Caco-2 (cell line): ENCODE measurements around the gene PTTG1IP. TPM values are rescaled to one million over a fixed set of nuclear protein-coding genes. Genes with fewer than 3 reads are reported as not detected.

Source experiments
- BruUV-seq: library from RNA; stranded (reverse); fragments of 400-500 nt; replicated peaks from 2 replicates; lab custom pipeline; 2021; lab: Mats Ljungman, UMichigan
- CTCF ChIA-PET: fragments of 300-600 bp; sonication (Branson Sonifier 250); formaldehyde crosslinking; loops from one replicate; lab custom pipeline; 2022; ENCODE audit warnings: antibody characterized with exemption; lab: Charles Lee
- POLR2A ChIA-PET: fragments of 300-600 bp; sonication (Branson Sonifier 250); formaldehyde crosslinking; loops from one replicate; lab custom pipeline; 2022; ENCODE audit warnings: antibody characterized with exemption; lab: Charles Lee
- DNase-seq, 2 experiments: peaks; one replicate each; pipeline versions ENCODE4 v3.0.0 to v3.0.0-alpha.2; 2020 to 2022
- H3K27me3 ChIP-seq: replicated peaks from 2 replicates; pipeline ENCODE4 v1.6.0; 2011; ENCODE audit warnings: low read length; ENCODE audit not compliant: control insufficient read depth, insufficient read depth
- H3K36me3 ChIP-seq: 2 replicates; pipeline ENCODE4 v1.5.1; 2011; ENCODE audit warnings: low read length; ENCODE audit not compliant: control insufficient read depth, insufficient read depth
- H3K4me1 ChIP-seq: fragments of 250-450 bp; sonication (Bioruptor Pico); 2 replicates; pipeline ENCODE4 v1.5.1; 2020; ENCODE audit warnings: mild to moderate bottlenecking
- H3K4me3 ChIP-seq: 2 replicates; pipeline ENCODE4 v1.5.1; 2011; ENCODE audit warnings: low read depth, mild to moderate bottlenecking, control low read depth, low read length
- H3K9me3 ChIP-seq: fragments of 250-450 bp; sonication (Bioruptor Pico); 2 replicates; pipeline ENCODE4 v1.5.1; 2020; ENCODE audit warnings: mild to moderate bottlenecking, moderate library complexity
- H3K27ac Mint-ChIP-seq: one replicate; pipeline ENCODE4 v1.8.0; 2022; ENCODE audit warnings: mixed read lengths; ENCODE audit not compliant: unreplicated experiment
- H3K27me3 Mint-ChIP-seq: one replicate; pipeline ENCODE4 v1.8.0; 2022; ENCODE audit warnings: mixed read lengths; ENCODE audit not compliant: insufficient read depth, unreplicated experiment
- H3K36me3 Mint-ChIP-seq: one replicate; pipeline ENCODE4 v1.8.0; 2022; ENCODE audit warnings: mild to moderate bottlenecking, mixed read lengths; ENCODE audit not compliant: insufficient read depth, unreplicated experiment
- H3K4me1 Mint-ChIP-seq: one replicate; pipeline ENCODE4 v1.8.0; 2022; ENCODE audit warnings: low read depth, mixed read lengths; ENCODE audit not compliant: unreplicated experiment
- H3K4me3 Mint-ChIP-seq: one replicate; pipeline ENCODE4 v1.8.0; 2022; ENCODE audit warnings: mild to moderate bottlenecking, moderate library complexity, mixed read lengths; ENCODE audit not compliant: unreplicated experiment
- H3K9me3 Mint-ChIP-seq: one replicate; pipeline ENCODE4 v1.8.0; 2022; ENCODE audit warnings: mixed read lengths; ENCODE audit not compliant: unreplicated experiment
- CTCF ChIP-seq, 2 experiments: fragments of 200-600 bp in 1 of 2; IDR thresholded peaks; 1 replicate in 1 of 2; 2 replicates in 1 of 2; pipeline versions ENCODE4 v1.5.1 to v1.8.0; 2011 to 2022; ENCODE audit warnings: antibody characterized with exemption in 1 of 2, control low read depth in 1 of 2, inconsistent platforms in 1 of 2, low read depth in 1 of 2, low read length in 1 of 2, mild to moderate bottlenecking in 1 of 2, moderate library complexity in 1 of 2; ENCODE audit not compliant: insufficient read depth in 1 of 2, severe bottlenecking in 1 of 2, unreplicated experiment in 1 of 2
- intact Hi-C: fragments of 100-400 bp; cut with micrococcal nuclease; formaldehyde crosslinking; loops from one replicate; pipeline ENCODE4 v1.10.0; 2022; ENCODE audit not compliant: unreplicated experiment
- total RNA-seq: library from RNA; stranded (reverse); gene quantifications from 2 replicates; pipeline ENCODE4 v1.2.3, GENCODE V29; 2022

The PTTG1IP gene
- total RNA-seq, 1 experiment from 2014 or later: 296 TPM

DNA sequence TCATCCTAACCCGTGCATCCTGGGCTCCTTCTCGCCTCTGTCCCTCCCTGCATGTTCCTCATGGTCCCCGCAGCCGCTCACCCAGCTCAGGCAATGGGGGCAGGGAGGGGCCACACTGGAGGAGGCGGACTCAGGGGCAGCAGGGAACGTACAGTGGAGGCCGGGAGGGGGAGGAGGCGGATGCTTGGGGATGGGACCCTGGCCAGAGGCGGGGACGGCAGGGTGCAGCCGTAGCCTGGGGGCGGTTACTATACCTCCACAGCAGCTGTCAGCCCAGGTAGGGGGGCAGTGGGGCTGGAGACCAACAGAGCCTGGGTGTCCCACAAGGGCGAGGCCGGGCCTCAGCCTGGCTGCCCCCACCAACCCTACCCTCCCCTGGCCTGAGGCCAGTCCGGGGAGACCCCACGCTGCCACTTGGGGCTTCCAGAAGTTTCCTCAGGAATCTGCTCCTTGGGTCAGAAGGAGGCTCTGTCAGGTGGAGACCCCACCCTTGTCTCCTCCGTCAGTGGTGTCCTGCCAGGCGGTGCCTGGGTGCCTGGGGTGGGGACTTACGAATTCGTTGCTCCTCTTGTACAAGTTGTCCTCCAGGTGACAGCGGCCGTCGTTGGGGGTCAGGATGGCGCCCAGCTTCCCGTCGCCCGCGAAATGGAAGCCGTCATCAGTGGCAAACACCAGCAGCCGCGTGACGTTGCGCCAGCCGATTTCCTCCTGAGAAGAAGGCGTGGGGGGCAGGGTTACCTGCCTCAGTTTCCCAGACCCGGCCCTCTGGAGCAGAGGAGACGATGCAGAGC is 26.5 kb upstream of the PTTG1IP start:
- POLR2A ChIA-PET: no interaction called here
- no peaks in the 10 kb centered on the region for H3K36me3 Mint-ChIP-seq
- DNase-seq: no peak
- H3K4me3 ChIP-seq: no peak overlapping the region
- no peaks in the 10 kb centered on the region for H3K4me1 Mint-ChIP-seq
- no peaks in the 10 kb centered on the region for H3K9me3 ChIP-seq
- BruUV-seq: no TSS peak
- TF ChIP-seq CTCF (IDR thresholded peaks at IDR 0.05; ENCODE audit: insufficient read depth in 1 of 2, low read depth in 1 of 2, low read length in 1 of 2, severe bottlenecking in 1 of 2, unreplicated experiment in 1 of 2): no peak
- H3K4me3 Mint-ChIP-seq: no peak overlapping the region
- no peaks in the 10 kb centered on the region for H3K36me3 ChIP-seq
- no peaks in the 10 kb centered on the region for H3K9me3 Mint-ChIP-seq
- no peaks in the 10 kb centered on the region for H3K27me3 Mint-ChIP-seq
- H3K4me1 ChIP-seq: no peaks in the 10 kb centered on the region
- CTCF ChIA-PET: no interaction called here
- no peak overlapping the region for H3K27ac Mint-ChIP-seq
- intact Hi-C loops: no loop called here
- H3K27me3 ChIP-seq: no peaks in the 10 kb centered on the region; the same call in 1 of the 2 replicates

GRCh38 chr21:44898851-44899767 is 25.6 kb upstream of the PTTG1IP start:
- Mint-ChIP-seq H3K4me1 (no peaks in the 10 kb centered on the region), H3K27me3 (no peaks in the 10 kb centered on the region), H3K36me3 (no peaks in the 10 kb centered on the region), H3K27ac (no peak overlapping the region), H3K4me3 (no peak overlapping the region), H3K9me3 (no peaks in the 10 kb centered on the region)
- Histone ChIP-seq H3K36me3 (no peaks in the 10 kb centered on the region), H3K4me3 (no peak overlapping the region), H3K4me1 (no peaks in the 10 kb centered on the region), H3K9me3 (no peaks in the 10 kb centered on the region), H3K27me3 (no peaks in the 10 kb centered on the region; the same call in 1 of the 2 replicates)
- DNase-seq: no peak
- TF ChIP-seq CTCF (IDR thresholded peaks at IDR 0.05; ENCODE audit: insufficient read depth in 1 of 2, low read depth in 1 of 2, low read length in 1 of 2, severe bottlenecking in 1 of 2, unreplicated experiment in 1 of 2): no peak
- ChIA-PET POLR2A (no interaction called here), CTCF (no interaction called here)
- no TSS peak for BruUV-seq
- intact Hi-C loops: no loop called here

GRCh38 chr21:44898011-44898488 is 24.6 kb upstream of the PTTG1IP start:
- no peak for TF ChIP-seq CTCF (IDR thresholded peaks at IDR 0.05; ENCODE audit: insufficient read depth in 1 of 2, low read depth in 1 of 2, low read length in 1 of 2, severe bottlenecking in 1 of 2, unreplicated experiment in 1 of 2)
- H3K9me3 Mint-ChIP-seq: no peaks in the 10 kb centered on the region
- H3K36me3 Mint-ChIP-seq: no peaks in the 10 kb centered on the region
- peaks cover 4% of the 10 kb centered on the region for H3K27me3 Mint-ChIP-seq
- Histone ChIP-seq H3K27me3 (no peaks in the 10 kb centered on the region; the same call in 1 of the 2 replicates), H3K4me3 (no peak overlapping the region), H3K36me3 (no peaks in the 10 kb centered on the region), H3K4me1 (no peaks in the 10 kb centered on the region), H3K9me3 (no peaks in the 10 kb centered on the region)
- ChIA-PET CTCF (interaction anchor here (0.5 to 1.7 kb wide), 2 partner anchors 34 to 101 kb away, joined by 6 to 7 read pairs; no protein-coding TSS in a partner anchor), POLR2A (interaction anchor here (0.5 kb wide), 1 partner anchor 177 kb away, joined by 9 read pairs; no protein-coding TSS in a partner anchor)
- H3K4me3 Mint-ChIP-seq: no peak overlapping the region
- intact Hi-C loops: no loop called here
- no peak for DNase-seq
- no TSS peak for BruUV-seq
- H3K4me1 Mint-ChIP-seq: no peaks in the 10 kb centered on the region
- no peak overlapping the region for H3K27ac Mint-ChIP-seq
